HEK293T (cell line): ENCODE measurements around the gene TNNI2.

Experiments
- FOXA1 ChIP-seq: fragments of 450-650 bp; IDR thresholded peaks from 2 replicates; pipeline ENCODE4 v1.6.1; 2016; ENCODE audit warnings: mild to moderate bottlenecking
- FOXM1 ChIP-seq: fragments of 450-650 bp; IDR thresholded peaks from 2 replicates; pipeline ENCODE4 v1.6.1; 2017; ENCODE audit warnings: mild to moderate bottlenecking, borderline replicate concordance
- HDGF ChIP-seq: fragments of 450-650 bp; IDR thresholded peaks from 2 replicates; pipeline ENCODE4 v1.6.1; 2017; ENCODE audit warnings: antibody characterized with exemption, borderline replicate concordance
- SP1 ChIP-seq: fragments of 450-650 bp; IDR thresholded peaks from 2 replicates; pipeline ENCODE4 v1.6.1; 2017
- TARDBP ChIP-seq: fragments of 450-650 bp; IDR thresholded peaks from 2 replicates; pipeline ENCODE4 v1.6.1; 2016
- TF ChIP-seq, protein P1 (sequence below): fragments of 450-650 bp; IDR thresholded peaks from 2 replicates; pipeline ENCODE4 v1.6.1; 2016

- TF ChIP-seq FOXA1 = no peak
- no peak for TF ChIP-seq TARDBP
- no peak for TF ChIP-seq SP1
- TF ChIP-seq FOXM1 = no peak
- no peak for TF ChIP-seq HDGF
- TF ChIP-seq, protein P1, sequence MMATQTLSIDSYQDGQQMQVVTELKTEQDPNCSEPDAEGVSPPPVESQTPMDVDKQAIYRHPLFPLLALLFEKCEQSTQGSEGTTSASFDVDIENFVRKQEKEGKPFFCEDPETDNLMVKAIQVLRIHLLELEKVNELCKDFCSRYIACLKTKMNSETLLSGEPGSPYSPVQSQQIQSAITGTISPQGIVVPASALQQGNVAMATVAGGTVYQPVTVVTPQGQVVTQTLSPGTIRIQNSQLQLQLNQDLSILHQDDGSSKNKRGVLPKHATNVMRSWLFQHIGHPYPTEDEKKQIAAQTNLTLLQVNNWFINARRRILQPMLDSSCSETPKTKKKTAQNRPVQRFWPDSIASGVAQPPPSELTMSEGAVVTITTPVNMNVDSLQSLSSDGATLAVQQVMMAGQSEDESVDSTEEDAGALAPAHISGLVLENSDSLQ = no peak
Observed at GRCh38 chr11:1860108-1860507, 21.3 kb downstream of the TNNI2 start.
